CD4-positive, alpha-beta T cell treated with Interferon alpha-2 for 1 hour (primary cell): ENCODE results near the gene SERPINH1.

Experiments
- DNase-seq, 2 donors: peaks; one replicate each; pipeline ENCODE4 v3.0.0-alpha.2; 2020 to 2022

SERPINH1 gene

GRCh38 chr11:75562048-75562835 is at the start of gene SERPINH1:
TSS of gene SERPINH1 (plus strand) at chr11:75562253. CDS start at chr11:75566350, 4,097 bp downstream.
- peak; percentile 54 to 63 for DNase-seq

DNA sequence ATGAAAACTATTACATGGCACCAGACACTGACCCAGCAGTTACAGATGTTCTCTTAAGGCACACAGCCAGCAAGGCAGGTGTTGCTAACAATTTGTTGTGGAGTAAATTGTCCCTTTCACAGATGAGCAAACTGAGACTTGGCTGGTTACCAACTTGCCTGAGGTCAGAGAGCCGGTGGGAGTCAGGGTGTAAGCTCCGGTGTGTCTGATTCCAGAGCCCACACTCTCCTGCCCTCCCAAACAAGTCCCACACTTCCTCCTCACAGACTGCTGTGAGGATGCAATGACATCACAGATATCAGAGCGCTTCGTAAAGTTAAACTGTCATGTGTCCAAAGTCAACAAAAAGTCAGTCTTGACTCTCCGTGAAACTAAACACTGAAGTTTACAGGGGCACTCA is 48.8 kb upstream of the SERPINH1 start:
- DNase-seq, result no peak

- DNase-seq, result no peak
Observed at GRCh38 chr11:75514596-75514995, 47.5 kb upstream of the SERPINH1 start.

GRCh38 chr11:75516140-75516539 is 45.9 kb upstream of the SERPINH1 start:
- DNase-seq, result no peak

GRCh38 chr11:75516886-75517285 is 45.2 kb upstream of the SERPINH1 start:
- DNase-seq, result no peak

DNA sequence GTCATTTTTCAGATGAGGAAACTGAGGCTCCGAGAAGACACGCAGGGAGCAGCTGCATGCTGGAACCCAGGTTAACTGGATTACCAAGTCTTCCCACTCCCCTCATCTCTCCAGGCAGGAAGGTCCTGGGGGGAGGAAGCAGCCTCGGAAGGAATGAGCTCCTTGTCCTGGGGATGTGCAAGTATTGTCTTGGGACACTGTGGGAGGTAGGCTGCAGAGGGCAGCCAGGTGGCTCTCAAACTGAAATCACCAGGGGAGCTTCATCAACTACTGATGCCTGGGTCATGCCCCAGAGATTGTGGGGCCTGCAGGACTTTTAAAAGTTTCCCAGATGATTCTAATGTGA is 43.9 kb upstream of the SERPINH1 start:
- no peak for DNase-seq

DNA sequence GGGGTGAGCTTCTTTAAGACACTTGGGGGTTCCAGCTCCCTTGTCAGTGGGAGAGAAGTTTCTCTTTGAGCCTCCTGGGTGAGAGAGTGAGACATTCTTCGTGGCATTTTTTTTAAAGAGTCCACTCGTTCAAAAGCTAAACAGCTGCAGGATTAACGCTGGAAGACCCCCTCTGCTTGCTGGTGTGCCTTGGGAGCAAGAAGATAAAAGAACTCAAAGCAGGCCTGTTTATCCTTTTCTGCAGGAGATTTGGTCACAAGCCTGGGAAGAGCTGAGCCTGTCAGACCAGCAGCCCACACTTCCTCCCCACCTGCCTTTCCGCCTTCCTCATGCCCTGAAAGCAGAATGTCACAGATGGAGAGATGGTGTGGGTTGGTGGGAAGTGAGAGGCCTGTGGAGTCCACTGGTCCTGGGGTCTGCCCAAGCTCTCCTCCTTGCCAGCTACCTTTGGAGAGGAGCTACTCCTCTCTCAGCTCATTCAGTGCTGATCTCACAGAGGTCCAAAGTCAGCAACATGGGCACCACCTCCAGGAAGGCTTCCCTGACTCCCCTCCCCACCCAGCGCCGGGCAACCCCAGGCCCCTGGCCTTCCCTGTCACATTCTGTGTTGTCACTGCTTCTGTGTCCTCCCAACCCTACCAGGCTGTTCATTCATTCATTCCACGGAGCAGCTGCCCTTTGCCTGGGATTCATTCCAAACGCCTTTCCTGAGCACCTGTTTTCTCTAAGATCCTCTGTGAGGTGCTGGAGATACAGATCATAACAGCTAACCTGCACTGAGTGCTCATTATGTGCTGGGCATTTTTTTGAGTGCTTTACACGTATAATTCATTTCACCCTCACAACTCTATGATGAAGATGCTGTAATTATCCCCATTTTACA is 43.0 kb upstream of the SERPINH1 start:
- DNase-seq, result no peak

DNA sequence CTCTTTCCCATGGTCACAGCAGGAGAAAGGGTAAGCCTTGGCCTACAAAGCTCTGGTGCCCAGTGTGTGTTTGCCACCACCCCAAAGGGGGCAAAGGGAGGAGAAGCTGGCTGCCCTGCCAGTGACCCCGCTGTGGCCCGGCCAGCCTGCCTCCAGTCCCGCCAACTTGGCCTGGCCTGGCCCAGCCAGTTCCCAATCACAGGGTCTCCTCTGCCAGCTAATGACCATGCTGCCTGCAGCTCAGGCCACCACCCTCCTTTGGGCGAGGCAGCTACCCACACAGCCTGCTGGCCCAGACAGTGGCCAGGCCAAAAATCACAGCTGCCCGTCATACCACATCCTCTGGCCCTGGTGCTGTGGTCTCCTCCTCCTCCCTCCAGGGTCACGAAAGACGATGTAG is 41.4 kb upstream of the SERPINH1 start:
- DNase-seq, result no peak

- DNase-seq, result no peak
Observed at GRCh38 chr11:75522286-75523044, 39.6 kb upstream of the SERPINH1 start.

- no peak for DNase-seq
Observed at GRCh38 chr11:75523189-75523588, 38.9 kb upstream of the SERPINH1 start.

DNA sequence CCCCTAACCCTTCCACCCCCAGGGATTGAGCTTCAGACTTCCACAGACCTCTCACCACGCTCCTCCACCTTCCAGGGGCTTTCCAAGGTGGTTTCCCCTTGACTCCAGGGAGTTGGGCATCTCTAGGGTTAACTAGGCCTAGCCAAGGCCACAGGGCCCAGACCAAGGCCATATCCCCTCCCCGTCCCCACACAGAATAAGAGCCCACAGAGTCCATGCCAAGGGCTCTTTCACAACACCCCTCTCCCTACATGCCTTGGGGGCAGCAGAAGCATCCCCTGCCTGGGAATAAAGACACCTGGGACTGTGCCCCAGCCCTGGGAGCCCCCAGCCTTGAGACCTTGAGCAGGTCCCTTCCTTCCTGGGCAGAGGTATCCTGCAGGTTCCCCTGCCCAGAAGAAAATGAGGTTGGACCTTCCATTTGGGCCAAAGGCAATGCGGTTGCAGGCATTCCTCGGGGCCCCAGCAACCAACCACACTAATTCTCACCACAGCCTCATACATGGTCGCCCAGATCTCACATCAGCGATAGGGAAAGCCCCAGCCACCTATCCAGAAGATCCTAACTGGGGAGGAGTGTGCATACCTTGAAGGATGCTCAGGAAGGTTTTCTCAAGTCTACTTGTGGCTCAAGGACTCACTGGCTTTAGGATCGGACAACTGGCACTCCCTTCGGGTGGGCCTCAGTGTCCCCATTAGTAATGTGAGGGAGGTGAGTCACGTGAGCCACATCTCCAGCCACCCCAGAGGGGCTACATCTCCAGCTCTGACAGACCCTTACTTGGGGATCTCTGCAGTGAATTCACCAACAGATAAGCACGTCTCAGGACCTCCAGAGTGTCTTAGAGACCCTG is 38.0 kb upstream of the SERPINH1 start:
- peak in 1 of 2 donors; percentile 23 for DNase-seq

DNA sequence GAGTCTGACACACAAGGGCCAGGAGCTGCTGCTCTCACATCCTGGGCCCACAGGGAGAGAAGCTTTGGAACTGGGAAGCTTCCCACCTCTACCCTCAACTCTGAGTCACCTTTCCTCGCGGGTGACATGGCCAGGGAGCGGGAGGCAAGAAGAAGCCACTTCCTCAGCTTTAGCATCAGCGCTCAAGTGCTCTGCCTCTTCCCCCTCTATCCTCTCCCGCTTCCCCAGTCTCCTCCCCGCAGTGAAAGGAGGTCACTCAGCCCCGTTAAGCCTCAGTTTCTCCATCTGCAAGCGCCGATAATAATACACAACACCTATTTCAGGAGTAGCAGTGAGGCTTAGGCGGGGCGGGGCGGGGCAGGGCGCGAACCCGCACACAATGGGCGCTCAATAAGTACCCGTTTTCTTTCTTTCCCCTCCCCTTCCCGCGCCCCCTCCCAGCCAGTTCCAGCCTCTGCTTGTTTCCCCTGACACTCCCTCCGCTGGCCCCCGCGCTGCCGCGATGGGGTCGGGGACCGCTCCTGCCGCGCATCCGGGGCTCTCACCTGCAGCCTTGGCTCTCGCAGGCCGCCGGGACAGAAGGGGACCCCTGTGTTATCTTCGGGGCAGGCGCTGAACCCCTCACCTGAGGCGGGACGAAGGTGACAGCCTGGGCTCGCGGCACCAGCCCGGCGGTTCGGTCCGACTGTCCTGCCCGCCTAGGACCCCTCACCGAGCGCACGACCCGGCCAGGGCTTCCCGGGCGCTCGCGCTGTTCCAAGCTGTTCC is 37.2 kb upstream of the SERPINH1 start:
- DNase-seq, result peak in 1 of 2 donors; percentile 49

DNA sequence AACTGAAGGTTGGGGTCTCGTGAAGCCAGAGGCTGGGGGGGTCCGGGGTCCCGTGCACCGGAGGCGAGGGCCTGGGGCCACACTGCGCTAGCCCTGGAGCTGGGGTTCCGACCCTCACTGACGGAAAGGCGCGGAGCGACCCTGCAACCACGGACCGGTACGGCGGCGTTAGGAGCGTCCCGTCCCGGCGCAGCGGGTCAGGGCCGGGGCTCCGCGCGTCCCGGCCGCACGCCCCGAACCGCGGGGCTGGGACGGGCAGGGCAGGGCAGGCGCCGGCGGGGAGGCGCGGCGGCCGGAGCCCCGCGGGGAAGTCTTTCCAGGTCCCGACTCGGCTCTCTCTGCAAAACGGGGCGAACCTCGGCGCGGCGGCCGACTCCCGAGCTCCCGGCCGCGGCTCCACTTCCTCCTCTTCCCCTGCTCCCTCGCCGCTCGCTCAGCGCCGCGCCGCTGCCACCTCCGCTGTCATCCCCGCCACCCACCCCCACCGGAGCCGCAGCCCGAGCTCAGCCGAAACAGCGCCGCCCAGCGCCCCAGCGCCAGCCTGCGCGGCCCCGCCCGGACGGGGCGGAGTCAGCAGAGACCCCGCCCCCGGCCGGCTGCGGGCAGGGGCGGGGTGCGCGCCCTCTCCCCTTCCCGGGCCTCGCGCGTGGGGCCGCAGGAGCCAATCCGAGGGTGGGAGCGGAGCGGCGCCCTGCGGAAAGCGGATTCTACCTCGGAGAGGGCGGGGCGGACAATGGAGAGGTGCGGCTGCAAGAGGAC is 36.4 kb upstream of the SERPINH1 start, which contains the start of gene GDPD5:
Gene GDPD5, minus strand, starts transcription at position 509 of the 759 bp plus-strand sequence. CDS start 48,206 bp downstream, outside the sequence.
- DNase-seq, result peak; percentile 85 to 91

- DNase-seq, result no peak
Observed at GRCh38 chr11:75526192-75526541, 35.9 kb upstream of the SERPINH1 start.

- no peak for DNase-seq
Observed at GRCh38 chr11:75527130-75527529, 34.9 kb upstream of the SERPINH1 start.

- DNase-seq, result no peak
Observed at GRCh38 chr11:75527938-75528735, 33.9 kb upstream of the SERPINH1 start.

GRCh38 chr11:75530577-75530976 is 31.5 kb upstream of the SERPINH1 start:
- DNase-seq, result no peak

DNA sequence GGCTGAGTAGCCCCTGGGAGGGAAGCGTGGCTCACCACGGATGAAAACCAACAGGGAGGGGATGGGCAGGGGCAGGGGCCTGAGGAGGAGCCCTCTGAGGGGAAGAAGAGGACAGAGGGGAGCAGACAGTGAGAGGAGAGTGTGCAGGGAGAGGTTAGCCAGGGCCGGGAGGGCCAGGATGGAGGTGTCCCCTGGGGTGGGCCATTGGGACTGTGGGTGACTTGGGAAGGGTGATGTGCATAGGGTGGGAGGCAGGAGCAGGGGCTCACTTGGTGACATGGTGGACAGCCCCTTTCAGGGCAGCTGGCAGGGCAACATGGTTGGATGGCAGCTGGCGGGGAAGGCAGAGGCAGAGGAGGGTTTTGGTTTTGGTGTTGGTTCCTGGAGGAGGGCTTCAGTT is 30.7 kb upstream of the SERPINH1 start:
- DNase-seq, result no peak

DNA sequence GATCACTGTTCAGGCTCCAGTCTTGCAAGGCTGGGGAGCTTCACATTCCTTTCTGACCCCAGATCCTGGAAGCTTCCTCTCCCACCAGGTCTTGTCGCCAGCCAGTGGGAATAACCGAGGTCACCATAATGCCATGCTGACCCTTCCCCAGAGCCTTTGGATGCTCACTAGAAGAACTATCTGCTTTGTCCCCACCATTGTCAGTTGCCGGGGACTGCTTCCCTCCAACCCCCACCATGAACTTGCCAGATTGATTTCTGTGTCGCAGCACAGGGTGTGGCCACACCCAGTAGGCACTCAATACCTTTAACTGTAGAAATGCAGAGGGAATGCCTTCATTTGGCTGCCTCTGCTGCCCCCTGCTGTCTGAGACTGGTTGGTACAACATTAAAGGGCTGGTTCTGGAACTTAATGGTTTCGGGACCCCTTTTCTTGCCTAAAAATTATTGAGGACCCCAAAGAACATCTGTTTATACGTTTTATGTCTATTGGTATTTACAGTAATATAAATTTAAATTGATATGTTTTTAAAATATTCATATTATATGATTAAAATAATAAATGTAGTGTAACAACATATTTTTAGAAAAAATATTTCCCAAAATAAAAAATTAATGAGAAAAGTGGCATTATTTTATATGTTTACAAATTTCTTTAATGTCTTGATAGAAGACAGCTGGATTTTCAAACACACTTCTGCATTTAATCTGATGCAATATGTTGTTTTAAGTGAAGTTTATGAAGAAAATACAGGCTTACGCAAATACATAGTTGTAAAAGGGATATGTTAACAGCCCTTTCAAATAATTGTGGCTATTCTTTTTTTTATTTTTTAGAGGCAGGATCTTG is 29.6 kb upstream of the SERPINH1 start:
- DNase-seq, result peak; percentile 78 to 87
